IMR-90 (cell line): Measurements from ENCODE around the gene ABCG4. TPM values are rescaled to one million over a fixed set of nuclear protein-coding genes. Genes with fewer than 3 reads are reported as not detected.

Experiments
- ATAC-seq: fragments of 200-7000 bp; cut with Tn5 transposase; 2 replicates; pipeline ENCODE4 v1.9.1; 2020; ENCODE audit warnings: low read depth, mild to moderate bottlenecking, moderate library complexity
- BruUV-seq: library from RNA; stranded (reverse); fragments of 400-500 nt; replicated peaks from 2 replicates; lab custom pipeline; 2021; lab: Mats Ljungman, UMichigan
- CTCF ChIA-PET: fragments of 300-600 bp; formaldehyde crosslinking; extraction: SDS; loops from one replicate; lab custom pipeline; 2021; ENCODE audit warnings: antibody characterized with exemption; lab: Yijun Ruan, JAX
- POLR2A ChIA-PET: fragments of 300-600 bp; sonication (Branson Sonifier 250); formaldehyde crosslinking; loops from one replicate; lab custom pipeline; 2022; ENCODE audit warnings: antibody characterized with exemption; ENCODE audit not compliant: unreplicated experiment; lab: Charles Lee
- DNase-seq: peaks from one replicate; pipeline ENCODE4 v3.0.0; 2013
- H2AFZ ChIP-seq: replicated peaks from 2 replicates; pipeline ENCODE3; 2013; ENCODE audit warnings: low read length, mild to moderate bottlenecking; ENCODE audit not compliant: poor library complexity
- H2AK5ac ChIP-seq: 2 replicates; pipeline ENCODE4 v1.6.1; 2013; ENCODE audit warnings: low read depth, low read length, inconsistent platforms
- H2AK9ac ChIP-seq: replicated peaks from 2 replicates; pipeline ENCODE3; 2013; ENCODE audit warnings: mild to moderate bottlenecking, low read depth, low read length, moderate library complexity; ENCODE audit not compliant: poor library complexity
- H2BK120ac ChIP-seq: 2 replicates; pipeline ENCODE4 v1.6.1; 2013; ENCODE audit warnings: low read depth, low read length, inconsistent platforms
- H2BK15ac ChIP-seq: 3 replicates; pipeline ENCODE4 v1.6.1; 2013; ENCODE audit warnings: low read depth, low read length, inconsistent platforms
- H2BK20ac ChIP-seq: 2 replicates; pipeline ENCODE4 v1.6.1; 2013; ENCODE audit warnings: low read depth, mild to moderate bottlenecking, inconsistent platforms, low read length, moderate library complexity
- H2BK5ac ChIP-seq: 2 replicates; pipeline ENCODE4 v1.6.1; 2013; ENCODE audit warnings: mild to moderate bottlenecking, low read depth, low read length, inconsistent platforms; ENCODE audit not compliant: poor library complexity, severe bottlenecking
- H3K14ac ChIP-seq: replicated peaks from 2 replicates; pipeline ENCODE4 v1.6.1; 2013; ENCODE audit warnings: low read depth, low read length, inconsistent platforms
- H3K18ac ChIP-seq: 2 replicates; pipeline ENCODE4 v1.6.1; 2013; ENCODE audit warnings: low read depth, low read length, control low read depth
- H3K23ac ChIP-seq: 2 replicates; pipeline ENCODE4 v1.6.1; 2013; ENCODE audit warnings: low read depth, low read length, inconsistent platforms
- H3K27ac ChIP-seq: 2 replicates; pipeline ENCODE4 v1.5.1; 2013; ENCODE audit warnings: mild to moderate bottlenecking, control low read depth, low read length; ENCODE audit not compliant: insufficient read depth
- H3K27me3 ChIP-seq: 2 replicates; pipeline ENCODE4 v1.6.1; 2013; ENCODE audit warnings: low read length; ENCODE audit not compliant: control insufficient read depth, insufficient read depth
- H3K36me3 ChIP-seq: 2 replicates; pipeline ENCODE4 v1.6.1; 2013; ENCODE audit warnings: low read length, mixed read lengths; ENCODE audit not compliant: control insufficient read depth, insufficient read depth
- H3K4ac ChIP-seq: 2 replicates; pipeline ENCODE4 v1.6.1; 2013; ENCODE audit warnings: low read depth, low read length, inconsistent platforms
- H3K4me1 ChIP-seq: 2 replicates; pipeline ENCODE4 v1.6.1; 2013; ENCODE audit warnings: low read length, mixed read lengths; ENCODE audit not compliant: control insufficient read depth, insufficient read depth
- H3K4me2 ChIP-seq: 2 replicates; pipeline ENCODE4 v1.6.1; 2013; ENCODE audit warnings: low read depth, mild to moderate bottlenecking, control low read depth, low read length, moderate library complexity
- H3K4me3 ChIP-seq: 2 replicates; pipeline ENCODE4 v1.5.1; 2013; ENCODE audit warnings: low read depth, mild to moderate bottlenecking, control low read depth, low read length, moderate library complexity; ENCODE audit not compliant: insufficient read depth
- H3K56ac ChIP-seq: 2 replicates; pipeline ENCODE4 v1.6.1; 2013; ENCODE audit warnings: low read length, inconsistent platforms; ENCODE audit not compliant: insufficient read depth; ENCODE audit errors: extremely low read depth
- H3K79me1 ChIP-seq, 2 experiments: 2 replicates each; pipeline ENCODE4 v1.6.1; 2013; ENCODE audit warnings: low read length in 2 of 2, inconsistent platforms in 1 of 2, low read depth in 1 of 2
- H3K9ac ChIP-seq: 2 replicates; pipeline ENCODE4 v1.6.1; 2013; ENCODE audit warnings: low read depth, low read length, control low read depth
- H3K9me1 ChIP-seq: 2 replicates; pipeline ENCODE4 v1.6.1; 2013; ENCODE audit warnings: low read length, inconsistent platforms; ENCODE audit not compliant: insufficient read depth
- H3K9me3 ChIP-seq: 2 replicates; pipeline ENCODE4 v1.6.1; 2013; ENCODE audit warnings: low read length; ENCODE audit not compliant: control insufficient read depth, insufficient read depth
- H4K20me1 ChIP-seq: 2 replicates; pipeline ENCODE4 v1.6.1; 2013; ENCODE audit warnings: low read length, inconsistent platforms; ENCODE audit not compliant: insufficient read depth
- H4K5ac ChIP-seq: 2 replicates; pipeline ENCODE4 v1.6.1; 2013; ENCODE audit warnings: mild to moderate bottlenecking, low read depth, low read length, control low read depth
- H4K8ac ChIP-seq, 2 experiments: 2 replicates each; pipeline ENCODE4 v1.6.1; 2013; ENCODE audit warnings: low read depth in 2 of 2, low read length in 2 of 2, control low read depth in 1 of 2, inconsistent platforms in 1 of 2
- H4K91ac ChIP-seq: 2 replicates; pipeline ENCODE4 v1.6.1; 2013; ENCODE audit warnings: low read depth, low read length, inconsistent platforms; ENCODE audit not compliant: insufficient read depth
- BHLHE40 ChIP-seq: fragments of 150-350 bp; IDR thresholded peaks from 2 replicates; pipeline ENCODE4 v1.6.1; 2016; ENCODE audit warnings: mild to moderate bottlenecking, low read depth, low read length
- CEBPB ChIP-seq: IDR thresholded peaks from 2 replicates; pipeline ENCODE4 v1.6.1; 2012; ENCODE audit warnings: low read depth, low read length, improper control_type of control experiment
- CHD1 ChIP-seq: IDR thresholded peaks from 2 replicates; pipeline ENCODE4 v1.6.1; 2012; ENCODE audit warnings: low read depth, low read length, improper control_type of control experiment
- MAFK ChIP-seq: IDR thresholded peaks from 2 replicates; pipeline ENCODE4 v1.6.1; 2012; ENCODE audit warnings: low read depth, low read length, improper control_type of control experiment
- NFE2L2 ChIP-seq: fragments of 150-350 bp; IDR thresholded peaks from 2 replicates; pipeline ENCODE4 v1.6.1; 2016; ENCODE audit warnings: low read depth, mild to moderate bottlenecking, low read length
- POLR2A ChIP-seq: IDR thresholded peaks from 2 replicates; pipeline ENCODE4 v1.6.1; 2012; ENCODE audit warnings: mild to moderate bottlenecking, low read depth, low read length
- RAD21 ChIP-seq: IDR thresholded peaks from 2 replicates; pipeline ENCODE4 v1.6.1; 2012; ENCODE audit warnings: low read length, improper control_type of control experiment
- RFX5 ChIP-seq: IDR thresholded peaks from 2 replicates; pipeline ENCODE4 v1.8.0; 2012; ENCODE audit warnings: low read depth, mild to moderate bottlenecking, low read length, moderate library complexity
- SMC3 ChIP-seq: fragments of 150-350 bp; IDR thresholded peaks from 2 replicates; pipeline ENCODE4 v1.6.1; 2016; ENCODE audit warnings: low read depth, mild to moderate bottlenecking, antibody characterized with exemption, low read length, moderate library complexity
- WGBS, 2 experiments: methylation state at CpG; one replicate each; pipeline versions ENCODE4 v1.1.5 to v1.1.7; 2013; ENCODE audit warnings: missing lambda C conversion rate in 2 of 2; ENCODE audit not compliant: insufficient read length in 1 of 2; ENCODE audit errors: extremely low coverage in 2 of 2; 5-methylcytosine and 5-hydroxymethylcytosine counted together
- dilution Hi-C: fragments of 300-500 bp; cut with HindIII; formaldehyde crosslinking; loops from one replicate; pipeline ENCODE4 v1.14.3; 2018; ENCODE audit warnings: low sequenced_read_pairs; ENCODE audit not compliant: unreplicated experiment
- in situ Hi-C: fragments of 300-500 bp; cut with MboI; formaldehyde crosslinking; loops from 3 replicates; pipeline ENCODE4 v1.14.3; 2019; ENCODE audit warnings: low sequenced_read_pairs, inconsistent platforms, mixed read lengths
- intact Hi-C: fragments of 100-400 bp; cut with micrococcal nuclease; formaldehyde crosslinking; loops from 2 replicates; pipeline ENCODE4 v1.10.0; 2022
- polyA plus RNA-seq, 3 experiments: library from polyadenylated mRNA; depleted of rRNA; stranded (reverse); fragments of >200 nt; gene quantifications; 2 replicates each; pipeline ENCODE4 v1.2.3, GENCODE V29; 2012; ENCODE audit warnings: low replicate concordance in 1 of 3
- total RNA-seq: library from RNA; depleted of rRNA; stranded (reverse); fragments of >200 nt; gene quantifications from 2 replicates; pipeline ENCODE4 v1.2.3, GENCODE V29; 2012

Gene ABCG4
- total and polyA plus RNA-seq, 2 of the 4 experiments (the other 2 are of a cell fraction): under 0.01 to 0.26 TPM

GRCh38 chr11:119145551-119145950 is 3.3 kb upstream of the ABCG4 start:
- H2AK9ac ChIP-seq: no peak overlapping the region
- H3K4me3 ChIP-seq: no peak overlapping the region
- no peak overlapping the region for H4K91ac ChIP-seq
- H3K27ac ChIP-seq: no peak overlapping the region
- no TSS peak for BruUV-seq
- ChIA-PET POLR2A (no interaction called here), CTCF (interaction anchor here (0.7 to 1.2 kb wide), 10 partner anchors 10 to 193 kb away, joined by 3 to 6 read pairs (median 3); partner anchors contain the start of gene DPAGT1)
- H3K23ac ChIP-seq: no peak overlapping the region
- WGBS, 2 experiments: 44% methylated on average over 3 of the region's 3 CpGs; no CpG with 5 or more reads in 1 of the 2 experiments
- no peak overlapping the region for H2BK20ac ChIP-seq
- H3K9me1 ChIP-seq: no peaks in the 10 kb centered on the region; the same call in 1 of the 2 replicates
- no peaks in the 10 kb centered on the region for H4K20me1 ChIP-seq
- no peaks in the 10 kb centered on the region for H3K36me3 ChIP-seq
- H2BK120ac ChIP-seq: no peak overlapping the region
- H3K4me2 ChIP-seq: no peak overlapping the region
- no peak overlapping the region for H2BK15ac ChIP-seq
- H3K14ac ChIP-seq: no peak overlapping the region
- H3K18ac ChIP-seq: no peak overlapping the region
- H3K9ac ChIP-seq: no peak overlapping the region
- no peak overlapping the region for H4K8ac ChIP-seq
- peaks cover 30% of the 10 kb centered on the region for H3K27me3 ChIP-seq
- TF ChIP-seq SMC3 (no peak), POLR2A (no peak), MAFK (no peak), RFX5 (no peak), CHD1 (no peak), RAD21 (no peak), CEBPB (no peak), BHLHE40 (no peak), NFE2L2 (no peak)
- dilution Hi-C loops: no loop called here
- DNase-seq: no peak
- intact Hi-C loops: loop anchor here (1.0 to 5.0 kb wide), 3 partner anchors 52 to 192 kb away; no protein-coding TSS in a partner anchor
- H2AFZ ChIP-seq: no peak overlapping the region
- ATAC-seq: no peak
- in situ Hi-C loops: no loop called here
- no peak overlapping the region for H4K5ac ChIP-seq
- H3K56ac ChIP-seq: no peak overlapping the region
- no peak overlapping the region for H2BK5ac ChIP-seq
- H3K4me1 ChIP-seq: 0 out of 2 replicates have a peak, but pooled peaks cover 2% of the 10 kb centered on the region
- no peak overlapping the region for H2AK5ac ChIP-seq
- no peaks in the 10 kb centered on the region for H3K9me3 ChIP-seq
- H3K79me1 ChIP-seq: no peaks in the 10 kb centered on the region
- no peak overlapping the region for H3K4ac ChIP-seq
